ENCODE results near the gene LTBP2. TPM values are rescaled to one million over a fixed set of nuclear protein-coding genes. Genes with fewer than 3 reads are reported as not detected.

The LTBP2 gene
- total RNA-seq, 2 experiments from 2014 or later, result 0.04 to 0.37 TPM

DNA sequence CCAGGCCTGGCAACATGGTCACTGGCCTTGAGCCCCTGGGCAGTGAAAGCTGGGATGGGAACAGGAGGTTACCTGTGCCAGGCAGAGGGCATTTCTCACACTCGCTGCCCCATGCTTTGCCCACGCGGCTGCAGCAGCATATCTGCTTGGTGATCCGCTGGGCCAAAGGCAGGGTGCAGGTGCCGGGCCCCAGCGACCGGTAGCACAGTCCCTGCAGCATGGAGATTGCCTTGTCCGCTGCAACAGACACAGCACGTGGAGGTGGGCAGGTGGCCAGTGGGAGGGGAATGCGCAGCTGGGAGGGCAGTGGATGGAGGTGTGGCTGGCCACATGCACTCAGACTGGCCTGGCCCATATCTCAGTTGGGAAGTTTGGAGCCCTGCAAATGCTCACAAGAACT, 83.2 kb downstream of the LTBP2 start:
- H3K36me3 Mint-ChIP-seq (ENCODE audit: low read depth), result no peaks in the 10 kb centered on the region
- ATAC-seq (no peak), DNase-seq (no peak)
- no peaks in the 10 kb centered on the region for H3K9me3 Mint-ChIP-seq (ENCODE audit: low read depth)
- ChIA-PET CTCF (no interaction called here), POLR2A (no interaction called here)
- H3K4me3 Mint-ChIP-seq, result no peak overlapping the region
- H3K27me3 Mint-ChIP-seq, result no peaks in the 10 kb centered on the region
- intact Hi-C loops (cut with DNase I, micrococcal nuclease), result no loop called here
- H3K27ac Mint-ChIP-seq, result no peak overlapping the region
- peaks cover 2% of the 10 kb centered on the region for H3K4me1 Mint-ChIP-seq

DNA sequence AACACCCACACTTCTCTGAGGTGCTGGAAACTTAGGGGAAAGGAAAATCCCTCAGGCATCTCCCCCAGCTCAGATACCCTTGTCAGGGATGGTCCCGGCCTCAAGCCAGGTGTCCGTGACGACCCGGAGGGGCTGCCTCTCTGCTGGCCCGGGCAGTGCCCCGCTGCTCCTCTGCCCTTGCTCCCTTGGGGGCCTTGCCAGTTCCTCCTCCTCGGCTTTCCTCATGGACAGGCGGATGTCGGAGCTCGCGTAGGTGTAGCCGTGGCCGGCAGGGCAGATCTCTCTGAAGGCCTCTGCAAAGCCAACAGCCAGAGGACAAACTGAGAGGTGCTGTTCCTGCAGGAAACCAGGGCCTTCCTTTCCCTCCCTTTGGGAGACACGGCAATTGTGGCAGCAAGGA, 83.6 kb downstream of the LTBP2 start:
- ATAC-seq (no peak), DNase-seq (no peak)
- Mint-ChIP-seq H3K27ac (no peak overlapping the region), H3K27me3 (no peaks in the 10 kb centered on the region), H3K36me3 (ENCODE audit: low read depth) (no peaks in the 10 kb centered on the region), H3K4me3 (no peak overlapping the region), H3K9me3 (ENCODE audit: low read depth) (no peaks in the 10 kb centered on the region), H3K4me1 (peaks cover 2% of the 10 kb centered on the region)
- POLR2A ChIA-PET, result no interaction called here
- CTCF ChIA-PET, result interaction anchor here (0.6 kb wide), 1 partner anchor 41 kb away, joined by 3 read pairs; no protein-coding TSS in a partner anchor
- intact Hi-C loops (cut with DNase I, micrococcal nuclease), result no loop called here

DNA sequence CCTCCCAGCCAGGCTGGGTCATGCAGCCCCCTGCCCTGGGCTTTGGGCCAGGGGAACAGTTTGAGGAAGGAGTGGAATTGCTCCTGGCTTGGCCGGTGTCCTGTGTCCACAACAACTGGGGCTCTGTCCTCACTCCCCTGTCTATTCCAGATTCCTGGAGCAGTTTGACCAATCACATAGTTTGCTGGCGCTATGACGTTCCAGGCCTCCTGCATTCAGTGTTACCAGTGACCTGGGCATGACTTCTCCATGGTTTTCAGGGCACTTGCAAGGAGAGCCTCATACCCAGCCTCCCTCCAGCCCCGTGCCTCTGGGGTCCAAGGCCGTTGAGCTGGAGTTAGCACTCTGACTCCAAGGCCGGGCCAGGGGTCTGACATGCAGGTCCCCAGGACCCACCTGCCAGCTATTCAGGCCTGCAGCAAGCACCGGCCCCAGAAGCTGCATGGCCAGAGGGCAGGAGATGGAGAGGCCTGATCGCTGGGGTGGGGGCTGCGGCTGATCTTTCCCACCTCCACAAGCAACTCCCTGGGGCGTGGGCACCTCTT, 84.2 kb downstream of the LTBP2 start:
- DNase-seq (no peak), ATAC-seq (no peak)
- Mint-ChIP-seq H3K9me3 (ENCODE audit: low read depth) (no peaks in the 10 kb centered on the region), H3K27ac (no peak overlapping the region), H3K4me3 (no peak overlapping the region), H3K4me1 (no peaks in the 10 kb centered on the region), H3K36me3 (ENCODE audit: low read depth) (no peaks in the 10 kb centered on the region), H3K27me3 (no peaks in the 10 kb centered on the region)
- ChIA-PET CTCF (interaction anchor here (0.6 kb wide), 1 partner anchor 42 kb away, joined by 3 read pairs; no protein-coding TSS in a partner anchor), POLR2A (no interaction called here)
- intact Hi-C loops (cut with DNase I, micrococcal nuclease), result no loop called here

DNA sequence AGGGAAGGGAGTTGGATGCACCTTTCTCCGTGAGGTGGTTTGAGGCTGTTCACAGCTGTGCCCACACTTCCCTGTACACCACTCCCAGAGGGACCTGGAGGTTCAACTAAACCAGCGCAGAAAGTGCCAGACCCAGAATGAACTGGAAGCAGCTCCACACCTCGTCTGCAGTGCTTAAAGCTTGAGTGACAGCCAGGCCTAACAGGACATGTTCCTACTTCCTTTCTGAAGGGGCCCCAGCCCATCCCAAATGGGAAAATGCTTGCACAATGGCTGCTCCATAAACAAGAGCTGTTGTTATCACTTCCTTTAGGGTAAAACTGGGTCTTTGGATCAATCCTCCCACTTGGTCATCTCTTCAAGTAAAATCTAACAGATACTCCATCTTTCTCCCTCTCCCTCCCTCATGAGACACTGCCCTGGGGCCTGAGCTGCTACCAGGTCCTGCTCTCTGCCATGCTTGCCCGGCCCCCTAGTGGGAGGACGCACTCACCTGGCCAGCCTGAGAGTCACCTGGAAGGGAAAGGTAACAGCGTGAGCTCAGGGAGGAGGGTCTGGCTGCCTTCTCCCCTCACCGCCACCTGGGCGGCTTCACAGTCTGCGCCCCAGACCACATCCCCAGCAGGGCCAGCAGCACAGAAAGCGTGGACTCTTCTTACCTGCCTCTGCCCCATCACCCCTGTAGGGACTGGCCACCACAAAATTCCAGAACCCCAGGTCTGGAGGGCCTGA, 85.0 kb downstream of the LTBP2 start:
- Mint-ChIP-seq H3K36me3 (ENCODE audit: low read depth) (no peaks in the 10 kb centered on the region), H3K9me3 (ENCODE audit: low read depth) (no peaks in the 10 kb centered on the region), H3K4me1 (no peaks in the 10 kb centered on the region), H3K27me3 (no peaks in the 10 kb centered on the region), H3K4me3 (no peak overlapping the region), H3K27ac (no peak overlapping the region)
- intact Hi-C loops (cut with DNase I, micrococcal nuclease), result no loop called here
- no peak for DNase-seq
- CTCF ChIA-PET, result no interaction called here
- POLR2A ChIA-PET, result no interaction called here
- ATAC-seq, result no peak

DNA sequence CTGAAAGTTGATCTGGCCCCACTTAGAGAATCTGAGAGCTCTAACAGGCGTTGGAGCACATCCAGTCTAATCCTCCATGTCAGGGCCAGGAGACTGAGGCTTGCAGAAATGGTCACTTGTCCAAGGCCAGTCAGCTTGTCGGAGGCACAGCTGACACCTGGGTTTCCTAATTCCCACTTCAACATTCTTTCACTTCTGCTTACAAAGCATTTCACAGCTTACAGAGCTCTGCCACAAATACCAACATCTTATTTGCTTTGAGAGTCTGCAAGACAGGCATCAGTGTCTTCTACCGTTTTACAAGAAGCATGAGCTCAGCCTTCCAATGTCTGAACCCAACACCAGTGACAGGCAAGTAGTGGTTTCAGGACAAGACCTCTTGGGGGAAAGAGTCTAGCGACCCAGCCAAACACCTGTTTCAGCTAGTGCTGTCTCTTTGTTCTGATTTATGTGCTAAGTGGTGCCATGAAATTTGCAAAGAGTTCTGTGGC, 86.6 kb downstream of the LTBP2 start:
- CTCF ChIA-PET, result interaction anchor here (0.6 to 1.0 kb wide), 2 partner anchors 9 to 55 kb away, joined by 4 read pairs; no protein-coding TSS in a partner anchor

DNA sequence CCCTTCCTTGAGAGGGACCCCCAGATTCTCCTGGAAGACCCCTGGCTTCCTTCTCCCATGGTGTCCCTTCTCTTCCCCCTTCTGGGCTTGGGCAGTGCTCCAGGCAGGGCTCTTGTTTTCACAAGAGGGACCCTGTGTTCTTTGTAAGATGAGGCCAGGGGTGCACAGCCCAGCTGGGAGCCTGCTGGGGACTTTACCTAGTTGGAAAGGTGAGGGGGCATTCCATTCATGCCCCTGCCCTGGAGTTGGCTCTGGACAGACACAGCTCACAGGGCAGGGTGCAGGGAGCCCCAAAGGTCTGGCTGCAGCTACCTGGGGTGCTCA, 87.3 kb downstream of the LTBP2 start:
- Mint-ChIP-seq H3K27me3 (no peaks in the 10 kb centered on the region), H3K27ac (no peak overlapping the region), H3K4me3 (no peak overlapping the region), H3K9me3 (ENCODE audit: low read depth) (no peaks in the 10 kb centered on the region), H3K4me1 (no peaks in the 10 kb centered on the region), H3K36me3 (ENCODE audit: low read depth) (no peaks in the 10 kb centered on the region)
- ChIA-PET POLR2A (no interaction called here), CTCF (no interaction called here)
- ATAC-seq (no peak), DNase-seq (no peak)
- intact Hi-C loops (cut with DNase I, micrococcal nuclease), result no loop called here

More for the DNA sequence above, 86.6 kb downstream of the LTBP2 start:
- H3K27ac Mint-ChIP-seq, result no peak overlapping the region
- ATAC-seq (no peak), DNase-seq (no peak)
- no peaks in the 10 kb centered on the region for H3K27me3 Mint-ChIP-seq
- POLR2A ChIA-PET, result no interaction called here
- no peaks in the 10 kb centered on the region for H3K9me3 Mint-ChIP-seq (ENCODE audit: low read depth)
- no peak overlapping the region for H3K4me3 Mint-ChIP-seq
- H3K4me1 Mint-ChIP-seq, result no peaks in the 10 kb centered on the region
- H3K36me3 Mint-ChIP-seq (ENCODE audit: low read depth), result no peaks in the 10 kb centered on the region
- intact Hi-C loops (cut with DNase I, micrococcal nuclease), result no loop called here

DNA sequence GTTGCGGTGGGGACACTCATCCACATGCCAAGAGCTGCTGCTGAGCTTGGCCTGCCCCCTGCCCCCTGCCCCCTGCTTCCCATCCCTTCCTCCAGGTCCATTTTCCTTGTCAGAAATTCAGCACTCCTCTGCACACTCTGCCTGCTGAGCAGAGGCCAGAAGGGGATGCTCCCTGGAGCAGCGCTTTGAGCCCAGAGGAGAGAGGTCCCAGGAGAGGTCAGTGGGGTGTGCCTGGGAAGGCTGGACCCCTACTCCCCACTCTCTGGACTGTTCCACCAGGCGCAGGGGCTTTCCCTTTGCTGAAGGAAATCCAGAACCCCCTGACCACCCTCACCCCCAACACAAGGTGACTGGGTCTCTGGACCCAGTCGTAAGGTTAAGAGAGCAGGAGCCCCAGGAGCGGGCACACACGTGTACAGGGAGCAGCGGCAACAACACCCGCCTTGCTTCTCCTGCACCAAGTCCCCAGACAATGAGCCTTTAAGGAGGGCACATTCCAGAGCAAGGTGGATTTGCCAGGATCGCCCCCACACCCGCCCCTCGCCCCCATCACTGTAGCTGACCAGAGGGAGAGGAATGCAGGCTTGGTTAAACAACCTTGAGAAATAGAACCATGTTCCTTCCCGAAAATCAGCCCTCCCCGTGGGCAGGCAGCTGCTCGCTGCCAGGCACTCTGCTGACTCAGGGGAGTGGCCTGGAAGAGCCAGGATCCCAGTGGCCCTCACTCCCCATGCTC, 87.8 kb downstream of the LTBP2 start:
- ChIA-PET CTCF (no interaction called here), POLR2A (no interaction called here)
- Mint-ChIP-seq H3K9me3 (ENCODE audit: low read depth) (no peaks in the 10 kb centered on the region), H3K36me3 (ENCODE audit: low read depth) (no peaks in the 10 kb centered on the region), H3K27me3 (no peaks in the 10 kb centered on the region), H3K4me1 (no peaks in the 10 kb centered on the region), H3K27ac (no peak overlapping the region), H3K4me3 (no peak overlapping the region)
- ATAC-seq (no peak), DNase-seq (no peak)
- intact Hi-C loops (cut with DNase I, micrococcal nuclease), result no loop called here

DNA sequence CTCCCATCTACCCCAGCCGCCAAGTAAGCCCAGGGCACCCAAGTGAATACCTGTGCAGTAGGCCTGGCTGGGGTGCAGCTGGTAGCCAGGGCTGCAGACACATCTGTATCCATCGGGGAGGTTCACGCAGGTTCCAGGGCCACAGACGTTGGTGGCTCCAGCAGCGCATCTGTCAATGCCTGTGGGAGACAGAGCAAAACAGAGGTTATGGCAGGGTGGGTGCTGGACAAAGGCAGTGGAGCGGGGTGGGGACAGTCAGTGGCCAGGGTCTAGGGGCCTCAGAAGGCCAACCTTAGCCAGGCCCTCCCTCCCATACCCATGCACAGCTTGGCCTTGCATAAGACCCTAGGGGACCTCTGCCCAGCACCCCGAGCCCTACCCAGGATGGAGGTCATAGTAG, 89.3 kb downstream of the LTBP2 start:
- Mint-ChIP-seq H3K27ac (no peak overlapping the region), H3K36me3 (ENCODE audit: low read depth) (no peaks in the 10 kb centered on the region), H3K4me3 (no peak overlapping the region), H3K4me1 (no peaks in the 10 kb centered on the region), H3K27me3 (peaks cover 2% of the 10 kb centered on the region), H3K9me3 (ENCODE audit: low read depth) (no peaks in the 10 kb centered on the region)
- ATAC-seq (no peak), DNase-seq (no peak)
- intact Hi-C loops (cut with DNase I, micrococcal nuclease), result no loop called here
- POLR2A ChIA-PET, result no interaction called here
- CTCF ChIA-PET, result no interaction called here

DNA sequence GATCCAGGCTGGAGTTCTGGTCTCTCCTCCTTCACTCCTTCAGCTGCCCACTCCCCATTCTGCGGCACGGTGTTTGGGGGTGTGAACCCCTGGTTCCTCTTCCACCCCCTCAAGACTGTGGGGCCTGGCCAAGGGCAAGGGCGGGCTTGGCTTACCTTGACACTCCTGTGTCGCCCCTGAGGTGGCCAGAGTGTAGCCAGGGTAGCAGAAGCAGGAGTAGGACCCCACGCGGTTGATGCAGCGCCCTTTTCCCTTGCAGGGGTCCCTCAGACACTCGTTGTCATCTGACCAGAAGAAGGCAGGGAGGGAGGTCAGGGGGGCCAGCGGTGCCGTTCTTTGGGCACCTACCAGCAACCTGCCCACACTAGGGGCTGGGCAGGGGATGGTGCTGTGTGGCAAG, 90.3 kb downstream of the LTBP2 start:
- no peaks in the 10 kb centered on the region for H3K36me3 Mint-ChIP-seq (ENCODE audit: low read depth)

DNA sequence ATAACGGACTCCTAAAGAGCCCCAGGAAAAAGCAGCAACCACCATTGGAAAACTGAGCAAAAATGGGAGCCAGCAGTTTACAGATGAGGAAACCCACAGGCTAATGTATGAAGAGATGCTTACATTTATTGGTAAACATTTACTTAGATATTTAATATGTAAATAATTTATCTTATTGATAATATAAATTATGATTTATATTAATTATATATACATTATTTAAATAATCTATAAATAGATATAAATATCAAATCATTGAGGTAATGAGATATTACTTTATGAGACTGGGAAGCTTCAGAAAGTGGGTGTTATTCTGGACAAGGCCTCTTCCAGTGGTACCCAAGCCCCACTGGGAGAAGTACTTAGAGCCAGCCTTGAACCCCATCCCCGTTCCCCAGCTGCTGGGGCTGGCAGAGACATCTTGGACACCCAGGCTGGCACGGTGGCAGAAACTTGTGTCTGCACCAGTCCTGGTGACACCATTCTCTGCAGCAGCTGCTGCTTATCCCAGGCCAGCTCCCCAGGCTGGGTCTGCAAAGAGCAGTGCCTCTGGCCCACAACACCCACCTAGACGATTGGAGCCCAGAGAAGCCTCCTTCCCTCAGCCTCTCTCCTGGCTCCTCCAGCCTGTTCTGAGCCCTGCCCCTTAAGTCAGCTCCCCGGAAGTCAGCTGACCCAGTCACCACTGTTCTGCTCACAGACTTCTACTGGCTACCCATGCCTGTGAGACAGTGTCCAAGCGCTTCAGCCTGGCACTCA, 92.5 kb downstream of the LTBP2 start:
- Mint-ChIP-seq H3K36me3 (ENCODE audit: low read depth) (no peaks in the 10 kb centered on the region), H3K4me1 (peaks cover 4% of the 10 kb centered on the region), H3K9me3 (ENCODE audit: low read depth) (no peaks in the 10 kb centered on the region), H3K4me3 (no peak overlapping the region), H3K27me3 (peaks cover 8% of the 10 kb centered on the region), H3K27ac (no peak overlapping the region)
- ChIA-PET POLR2A (no interaction called here), CTCF (interaction anchor here (0.7 kb wide), 1 partner anchor 304 kb away, joined by 3 read pairs; no protein-coding TSS in a partner anchor)
- no peak for DNase-seq
- intact Hi-C loops (cut with DNase I, micrococcal nuclease), result no loop called here
- ATAC-seq, result no peak

More for the DNA sequence above, 90.3 kb downstream of the LTBP2 start:
- POLR2A ChIA-PET, result no interaction called here
- Mint-ChIP-seq H3K27ac (no peak overlapping the region), H3K4me3 (no peak overlapping the region), H3K4me1 (no peaks in the 10 kb centered on the region), H3K27me3 (peaks cover 2% of the 10 kb centered on the region), H3K9me3 (ENCODE audit: low read depth) (no peaks in the 10 kb centered on the region)
- CTCF ChIA-PET, result no interaction called here
- intact Hi-C loops (cut with DNase I, micrococcal nuclease), result no loop called here
- DNase-seq (no peak), ATAC-seq (no peak)

DNA sequence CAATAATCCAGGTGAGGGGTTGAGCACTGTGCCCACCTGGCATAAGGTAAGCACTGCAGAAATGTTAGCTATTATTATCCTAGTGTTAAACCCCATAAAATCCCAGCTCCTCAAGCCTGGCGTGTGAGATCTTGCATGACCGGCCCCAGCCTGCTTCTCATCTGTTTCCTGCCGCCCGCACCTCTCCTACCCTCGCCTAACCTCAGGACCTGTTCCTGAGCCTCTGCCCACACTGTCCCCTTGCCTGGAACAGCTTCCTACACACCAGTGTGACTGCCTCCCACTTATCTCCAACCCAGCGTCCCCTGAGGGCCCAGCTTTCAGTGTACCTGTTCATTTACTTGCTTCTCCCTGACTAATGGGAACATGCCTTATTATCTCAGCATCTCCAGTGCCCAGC, 93.8 kb downstream of the LTBP2 start:
- CTCF ChIA-PET, result interaction anchor here (0.6 kb wide), 1 partner anchor 98 kb away, joined by 3 read pairs; no protein-coding TSS in a partner anchor
- POLR2A ChIA-PET, result interaction anchor here (0.5 kb wide), 1 partner anchor 101 kb away, joined by 3 read pairs; no protein-coding TSS in a partner anchor

More for the DNA sequence above, 93.8 kb downstream of the LTBP2 start:
- H3K36me3 Mint-ChIP-seq (ENCODE audit: low read depth), result no peaks in the 10 kb centered on the region
- no peaks in the 10 kb centered on the region for H3K9me3 Mint-ChIP-seq (ENCODE audit: low read depth)
- no peak for ATAC-seq
- DNase-seq, result no peak
- H3K27ac Mint-ChIP-seq, result no peak overlapping the region
- H3K27me3 Mint-ChIP-seq, result peaks cover 8% of the 10 kb centered on the region
- H3K4me3 Mint-ChIP-seq, result no peak overlapping the region
- H3K4me1 Mint-ChIP-seq, result peaks cover 7% of the 10 kb centered on the region
- intact Hi-C loops (cut with DNase I, micrococcal nuclease), result no loop called here
